Activated T-cell treated with anti-CD3 and anti-CD28 coated beads, Interleukin-2, amount 50 U/mL, for 72 hours (primary cell): ENCODE results near the gene PLCZ1. TPM values are rescaled to one million over a fixed set of nuclear protein-coding genes. Genes with fewer than 3 reads are reported as not detected.

Experiments used
- ATAC-seq, 2 donors: fragments of 150-1000 bp; cut with Tn5 transposase; replicated peaks in 1 of 2; 2 replicates each; pipeline ENCODE4 v1.10.0; 2021; ENCODE audit warnings: moderate library complexity in 2 of 2, mild to moderate bottlenecking in 1 of 2
- DNase-seq, 2 donors: peaks; one replicate each; pipeline ENCODE4 v3.0.0; 2021 to 2022; ENCODE audit warnings: mixed read lengths in 1 of 2
- H3K27ac Mint-ChIP-seq: one replicate; pipeline ENCODE4 v1.8.0; 2022; ENCODE audit warnings: mild to moderate bottlenecking, moderate library complexity, mixed read lengths
- H3K27me3 Mint-ChIP-seq: one replicate; pipeline ENCODE4 v1.8.0; 2022; ENCODE audit warnings: low read depth, mixed read lengths
- H3K36me3 Mint-ChIP-seq, 2 donors: one replicate each; pipeline ENCODE4 v1.8.0; 2022; ENCODE audit warnings: mixed read lengths in 2 of 2, mild to moderate bottlenecking in 1 of 2; ENCODE audit not compliant: insufficient read depth in 2 of 2
- H3K4me1 Mint-ChIP-seq: one replicate; pipeline ENCODE4 v1.8.0; 2022; ENCODE audit warnings: low read depth, mixed read lengths
- H3K4me3 Mint-ChIP-seq, 2 donors: one replicate each; pipeline ENCODE4 v1.8.0; 2022; ENCODE audit warnings: mild to moderate bottlenecking in 2 of 2, mixed read lengths in 2 of 2, moderate library complexity in 2 of 2
- H3K9me3 Mint-ChIP-seq, 2 donors: one replicate each; pipeline ENCODE4 v1.8.0; 2022; ENCODE audit warnings: mixed read lengths in 2 of 2
- total RNA-seq, 2 donors: library from RNA; stranded (reverse); gene quantifications; one replicate each; pipeline ENCODE4 v1.2.3, GENCODE V29; 2022

PLCZ1 gene
- total RNA-seq, 2 donors from 2014 or later, result not detected

GRCh38 chr12:18690653-18691052 is 47.2 kb downstream of the PLCZ1 start:
- Mint-ChIP-seq H3K4me1 (no peaks in the 10 kb centered on the region), H3K27me3 (no peaks in the 10 kb centered on the region), H3K9me3 (peaks cover 8 to 13% of the 10 kb centered on the region in 2 donors), H3K4me3 (no peak overlapping the region), H3K27ac (no peak overlapping the region), H3K36me3 (peaks cover 0 to 2% of the 10 kb centered on the region in 2 donors)
- DNase-seq (no peak), ATAC-seq (no peak)

- no peak for ATAC-seq
- Mint-ChIP-seq H3K36me3 (peaks cover 0 to 2% of the 10 kb centered on the region in 2 donors), H3K4me3 (no peak overlapping the region), H3K27ac (no peak overlapping the region), H3K9me3 (peaks cover 8 to 13% of the 10 kb centered on the region in 2 donors), H3K27me3 (no peaks in the 10 kb centered on the region), H3K4me1 (no peaks in the 10 kb centered on the region)
- DNase-seq, result no peak
Measured at GRCh38 chr12:18689771-18690170, 48.0 kb downstream of the PLCZ1 start.

DNA sequence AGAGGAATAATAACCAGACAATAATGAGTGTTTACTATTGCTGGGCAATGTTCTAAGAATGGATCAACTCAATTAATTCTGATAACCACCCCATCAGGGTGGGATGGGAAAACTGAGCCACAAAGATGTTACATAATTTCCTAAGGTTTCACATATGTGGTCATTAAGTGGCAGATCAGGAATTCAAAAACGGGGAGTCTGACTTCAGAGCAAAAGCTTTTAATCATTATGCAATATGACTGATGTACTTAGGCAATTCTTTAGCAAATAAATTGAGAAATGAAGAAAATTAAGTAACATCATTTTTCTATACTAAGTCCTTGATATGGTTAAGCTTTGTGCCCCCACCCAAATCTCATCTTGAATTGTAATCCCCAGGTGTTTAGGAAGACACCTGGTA is 53.4 kb downstream of the PLCZ1 start:
- no peak overlapping the region for H3K4me3 Mint-ChIP-seq

GRCh38 chr12:18683327-18684013 is 54.3 kb downstream of the PLCZ1 start:
- no peaks in the 10 kb centered on the region for H3K27me3 Mint-ChIP-seq
- no peaks in the 10 kb centered on the region for H3K4me1 Mint-ChIP-seq
- H3K9me3 Mint-ChIP-seq, result peaks cover 2% of the 10 kb centered on the region in 2 donors
- no peak for ATAC-seq
- H3K36me3 Mint-ChIP-seq, result no peaks in the 10 kb centered on the region
- DNase-seq, result no peak
- H3K27ac Mint-ChIP-seq, result no peak overlapping the region
- H3K4me3 Mint-ChIP-seq, result no peak overlapping the region

More for the DNA sequence above, 53.4 kb downstream of the PLCZ1 start:
- Mint-ChIP-seq H3K4me1 (no peaks in the 10 kb centered on the region), H3K27ac (no peak overlapping the region), H3K27me3 (no peaks in the 10 kb centered on the region), H3K36me3 (no peaks in the 10 kb centered on the region), H3K9me3 (peaks cover 2% of the 10 kb centered on the region in 2 donors)
- ATAC-seq (no peak), DNase-seq (no peak)

DNA sequence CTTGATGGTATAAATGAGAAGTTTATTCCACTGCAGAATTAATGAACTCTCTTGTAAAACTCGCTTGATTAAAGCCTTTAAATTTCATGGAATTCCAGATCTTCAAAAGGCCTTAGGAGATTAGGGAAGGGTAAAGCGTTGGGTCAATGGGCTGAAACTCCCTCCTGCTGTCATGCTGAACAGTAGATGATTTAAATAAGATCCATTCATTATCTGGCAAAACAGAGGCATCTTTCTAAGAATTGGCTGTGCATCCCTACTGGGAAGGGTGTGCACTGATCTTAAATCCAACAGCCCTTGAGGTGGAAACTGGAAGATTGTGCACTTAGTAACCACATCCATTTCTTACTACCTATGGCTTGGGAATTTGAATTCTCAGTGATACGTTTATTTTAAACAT is 56.0 kb downstream of the PLCZ1 start:
- ATAC-seq (no peak), DNase-seq (no peak)
- H3K27ac Mint-ChIP-seq, result no peak overlapping the region
- no peaks in the 10 kb centered on the region for H3K36me3 Mint-ChIP-seq
- H3K9me3 Mint-ChIP-seq, result peaks cover 2% of the 10 kb centered on the region in 2 donors
- H3K27me3 Mint-ChIP-seq, result no peaks in the 10 kb centered on the region
- no peak overlapping the region for H3K4me3 Mint-ChIP-seq
- no peaks in the 10 kb centered on the region for H3K4me1 Mint-ChIP-seq

DNA sequence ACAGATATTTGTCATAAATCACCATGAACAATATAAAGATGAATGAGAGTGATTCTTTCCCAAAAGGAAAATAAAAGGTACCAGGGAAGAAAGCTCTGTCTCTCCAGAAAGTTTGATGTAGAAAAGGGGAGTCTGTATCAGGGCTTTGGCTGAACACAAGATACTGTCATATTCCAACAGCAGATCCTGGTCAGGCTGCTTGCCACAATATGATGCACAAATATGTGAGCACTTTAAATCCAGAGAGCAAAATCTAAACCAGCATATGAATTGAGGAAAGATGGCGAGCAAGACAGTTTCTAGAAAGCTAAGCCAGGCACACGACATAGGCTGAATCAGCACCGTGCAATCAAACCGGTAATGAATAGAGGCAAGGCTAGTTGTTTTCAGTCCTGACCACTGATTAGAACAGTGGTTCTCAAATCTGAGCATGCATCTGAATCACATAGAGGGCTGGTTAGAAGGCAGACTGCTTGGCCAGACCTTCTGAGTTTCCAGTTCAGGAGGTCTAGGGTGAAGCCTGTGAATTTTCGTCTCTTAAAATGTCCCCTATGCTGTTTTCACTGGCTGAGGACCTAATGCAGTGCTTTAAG is 60.7 kb downstream of the PLCZ1 start:
- Mint-ChIP-seq H3K9me3 (peaks cover 0 to 7% of the 10 kb centered on the region in 2 donors), H3K27ac (no peak overlapping the region), H3K4me1 (no peaks in the 10 kb centered on the region), H3K27me3 (no peaks in the 10 kb centered on the region), H3K4me3 (no peak overlapping the region), H3K36me3 (no peaks in the 10 kb centered on the region)
- no peak for DNase-seq
- no peak for ATAC-seq

DNA sequence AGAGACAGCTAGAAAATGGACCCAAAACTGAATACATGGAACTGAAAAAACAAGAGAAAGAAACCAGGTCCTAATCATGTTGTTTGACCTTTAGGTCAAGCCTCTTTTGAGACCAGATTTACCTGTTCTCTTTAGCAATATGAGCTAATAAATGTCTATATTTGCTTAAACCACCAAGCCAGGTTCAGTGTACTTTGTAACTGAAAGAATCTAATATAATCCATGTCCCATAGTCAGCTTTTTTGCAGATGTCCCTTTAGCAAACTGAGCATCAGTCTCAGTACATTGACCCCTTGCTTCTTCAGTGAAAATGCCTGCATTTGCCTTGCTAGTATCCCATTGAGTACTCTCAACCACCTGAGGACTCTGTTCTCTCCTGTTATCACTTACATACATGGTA is 61.7 kb downstream of the PLCZ1 start:
- Mint-ChIP-seq H3K36me3 (no peaks in the 10 kb centered on the region), H3K27ac (no peak overlapping the region), H3K4me3 (no peak overlapping the region), H3K27me3 (no peaks in the 10 kb centered on the region), H3K4me1 (no peaks in the 10 kb centered on the region), H3K9me3 (peaks cover 0 to 7% of the 10 kb centered on the region in 2 donors)
- no peak for DNase-seq
- no peak for ATAC-seq

DNA sequence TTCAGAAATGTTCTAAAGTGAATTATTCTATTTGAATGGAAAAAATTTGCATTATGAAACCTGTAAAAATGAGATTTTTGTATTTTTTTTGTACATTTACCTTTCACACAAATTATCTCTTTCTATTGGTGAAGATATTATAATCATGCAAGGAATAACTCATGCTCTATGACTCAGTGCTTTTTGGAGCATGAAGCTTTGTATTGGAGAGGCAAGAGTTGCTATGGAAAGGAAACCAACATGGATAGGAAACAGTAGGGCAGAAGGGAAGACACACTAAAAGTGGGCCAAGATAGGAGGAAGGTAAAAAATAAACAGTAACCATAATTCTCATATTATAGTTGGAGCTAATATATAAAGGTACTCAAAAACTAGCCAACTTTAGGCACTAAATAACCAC is 79.0 kb downstream of the PLCZ1 start:
- no peak for ATAC-seq

GRCh38 chr12:18658179-18658578 is 79.6 kb downstream of the PLCZ1 start:
- DNase-seq (no peak), ATAC-seq (no peak)
- H3K9me3 Mint-ChIP-seq, result peaks cover 11 to 18% of the 10 kb centered on the region in 2 donors
- H3K27ac Mint-ChIP-seq, result no peak overlapping the region
- no peaks in the 10 kb centered on the region for H3K36me3 Mint-ChIP-seq
- no peak overlapping the region for H3K4me3 Mint-ChIP-seq
- H3K27me3 Mint-ChIP-seq, result no peaks in the 10 kb centered on the region
- H3K4me1 Mint-ChIP-seq, result no peaks in the 10 kb centered on the region

More for the DNA sequence above, 79.0 kb downstream of the PLCZ1 start:
- Mint-ChIP-seq H3K27me3 (no peaks in the 10 kb centered on the region), H3K9me3 (peaks cover 12 to 19% of the 10 kb centered on the region in 2 donors), H3K27ac (no peak overlapping the region), H3K4me1 (no peaks in the 10 kb centered on the region), H3K36me3 (peaks cover 0 to under 1% of the 10 kb centered on the region in 2 donors), H3K4me3 (no peak overlapping the region)
- no peak for DNase-seq

DNA sequence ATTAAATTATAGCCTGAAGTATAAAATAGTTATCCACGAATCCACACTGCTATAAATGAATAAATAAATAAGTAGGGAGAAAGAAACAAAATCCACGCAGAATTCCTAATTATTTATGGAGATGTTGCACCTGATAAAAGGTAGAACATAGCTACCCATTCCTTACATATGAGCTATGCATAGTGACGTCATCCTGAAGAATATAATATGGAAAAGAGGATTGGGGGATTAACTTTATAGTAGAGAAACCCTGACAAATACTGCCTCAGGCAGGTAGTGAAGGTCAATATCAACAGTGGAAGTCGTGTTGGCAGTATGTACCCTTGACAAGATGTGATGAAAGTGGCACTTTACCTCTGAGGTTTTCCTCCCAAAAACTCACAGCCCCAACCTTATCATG is 82.5 kb downstream of the PLCZ1 start:
- Mint-ChIP-seq H3K27me3 (no peaks in the 10 kb centered on the region), H3K27ac (no peak overlapping the region), H3K4me3 (no peak overlapping the region), H3K9me3 (peaks cover 11 to 13% of the 10 kb centered on the region in 2 donors), H3K4me1 (no peaks in the 10 kb centered on the region), H3K36me3 (no peaks in the 10 kb centered on the region)
- DNase-seq, result no peak
- no peak for ATAC-seq

GRCh38 chr12:18653465-18653864 is 84.3 kb downstream of the PLCZ1 start:
- Mint-ChIP-seq H3K27ac (no peak overlapping the region), H3K36me3 (no peaks in the 10 kb centered on the region), H3K27me3 (no peaks in the 10 kb centered on the region), H3K4me1 (no peaks in the 10 kb centered on the region), H3K9me3 (peaks cover 12 to 19% of the 10 kb centered on the region in 2 donors), H3K4me3 (no peak overlapping the region)
- no peak for DNase-seq
- ATAC-seq, result no peak

DNA sequence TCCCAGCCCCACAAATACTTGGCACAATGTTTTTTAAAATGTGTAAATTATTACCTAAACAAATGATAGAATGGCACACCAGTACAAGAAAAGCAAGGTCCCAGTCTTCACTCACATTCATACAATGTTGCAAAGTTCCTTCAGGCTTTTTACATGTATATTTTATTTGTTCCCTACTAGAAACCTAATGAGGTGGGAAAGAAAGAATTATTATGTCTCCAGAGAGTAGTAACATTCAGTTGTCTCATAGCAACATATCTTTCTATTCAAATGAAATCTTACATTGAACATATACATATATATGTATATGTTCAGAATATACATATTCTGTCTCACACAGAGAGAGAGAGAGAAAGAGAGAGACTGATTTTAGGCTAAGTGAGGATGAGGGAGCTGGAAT is 85.2 kb downstream of the PLCZ1 start:
- no peaks in the 10 kb centered on the region for H3K27me3 Mint-ChIP-seq
- H3K4me1 Mint-ChIP-seq, result no peaks in the 10 kb centered on the region
- ATAC-seq (no peak), DNase-seq (no peak)
- no peak overlapping the region for H3K4me3 Mint-ChIP-seq
- no peak overlapping the region for H3K27ac Mint-ChIP-seq
- H3K9me3 Mint-ChIP-seq, result peaks cover 10 to 14% of the 10 kb centered on the region in 2 donors
- H3K36me3 Mint-ChIP-seq, result no peaks in the 10 kb centered on the region

- ATAC-seq (no peak), DNase-seq (no peak)
- H3K4me3 Mint-ChIP-seq, result no peak overlapping the region
- H3K27me3 Mint-ChIP-seq, result no peaks in the 10 kb centered on the region
- H3K9me3 Mint-ChIP-seq, result peaks cover 8 to 12% of the 10 kb centered on the region in 2 donors
- no peak overlapping the region for H3K27ac Mint-ChIP-seq
- H3K4me1 Mint-ChIP-seq, result no peaks in the 10 kb centered on the region
- H3K36me3 Mint-ChIP-seq, result no peaks in the 10 kb centered on the region
Measured at GRCh38 chr12:18651525-18651924, 86.3 kb downstream of the PLCZ1 start.
